Subcutaneous adipose tissue (tissue), 4 donors: Measurements from ENCODE around the gene ROCK1. TPM values are rescaled to one million over a fixed set of nuclear protein-coding genes. Genes with fewer than 3 reads are reported as not detected.

Source experiments
- CTCF ChIP-seq: fragments of 450-650 bp; IDR thresholded peaks from one replicate; pipeline ENCODE4 v1.5.1; 2016; ENCODE audit warnings: low read depth, mild to moderate bottlenecking, control low read depth, antibody characterized with exemption, moderate library complexity
- total RNA-seq, 4 donors: library from RNA; depleted of rRNA; stranded (reverse); fragments of >200 nt; gene quantifications; one replicate each; pipeline ENCODE4 v1.1.0, GENCODE V29; 2016

The ROCK1 gene
- total RNA-seq, 4 donors from 2014 or later: 77.8 to 107 (median 101) TPM

- TF ChIP-seq CTCF: no peak
Measured at GRCh38 chr18:21064347-21064746, 47.3 kb downstream of the ROCK1 start.

- no peak for TF ChIP-seq CTCF
Measured at GRCh38 chr18:21063011-21063410, 48.6 kb downstream of the ROCK1 start.

- no peak for TF ChIP-seq CTCF
Measured at GRCh38 chr18:21057112-21057511, 54.5 kb downstream of the ROCK1 start.

GRCh38 chr18:21056545-21056944 is 55.1 kb downstream of the ROCK1 start:
- no peak for TF ChIP-seq CTCF

- no peak for TF ChIP-seq CTCF
Measured at GRCh38 chr18:21054252-21054821, 57.3 kb downstream of the ROCK1 start.

- TF ChIP-seq CTCF: no peak
Measured at GRCh38 chr18:21053127-21053526, 58.5 kb downstream of the ROCK1 start.

- TF ChIP-seq CTCF: no peak
Measured at GRCh38 chr18:21052385-21052784, 59.2 kb downstream of the ROCK1 start.
